GM19372 (cell line): ENCODE measurements around the gene GLMP.
A peak's percentile ranks its signal among the peaks of the same experiment; 100 is the strongest.

Experiments used
- ATAC-seq: cut with Tn5 transposase; IDR thresholded peaks from one replicate; pipeline ENCODE4 v1.9.1; 2021; ENCODE audit warnings: mild to moderate bottlenecking, low read depth, moderate library complexity; ENCODE audit not compliant: unreplicated experiment

GLMP gene

GRCh38 chr1:156289857-156290256, 5.6 kb downstream of the GLMP start:
- ATAC-seq, result no peak

- ATAC-seq, result no peak
Observed at GRCh38 chr1:156286061-156286460, 9.4 kb downstream of the GLMP start.

- ATAC-seq, result no peak
Observed at GRCh38 chr1:156285437-156285836, 10.0 kb downstream of the GLMP start.

GRCh38 chr1:156284757-156285156, 10.7 kb downstream of the GLMP start:
- ATAC-seq, result no peak

- ATAC-seq, result no peak
Observed at GRCh38 chr1:156284112-156284511, 11.4 kb downstream of the GLMP start, which contains the start of gene TMEM79. Gene TMEM79, plus strand, starts transcription at chr1:156284325. Its CDS starts 902 bp downstream, at chr1:156285227.

GRCh38 chr1:156283521-156283920, 12.0 kb downstream of the GLMP start:
- ATAC-seq, result no peak

- peak; percentile 86 for ATAC-seq
Observed at GRCh38 chr1:156282479-156283222, 12.8 kb downstream of the GLMP start, which contains the start of gene SMG5. Gene SMG5, minus strand, starts transcription at chr1:156282825. Its CDS starts 145 bp downstream, at chr1:156282680.

- ATAC-seq, result no peak
Observed at GRCh38 chr1:156281693-156282478, 13.6 kb downstream of the GLMP start.

- no peak for ATAC-seq
Observed at GRCh38 chr1:156281281-156281680, 14.2 kb downstream of the GLMP start.

- ATAC-seq, result no peak
Observed at GRCh38 chr1:156279837-156280236, 15.6 kb downstream of the GLMP start.

GRCh38 chr1:156276966-156277381, 18.5 kb downstream of the GLMP start:
- ATAC-seq, result no peak

- no peak for ATAC-seq
Observed at GRCh38 chr1:156276532-156276931, 18.9 kb downstream of the GLMP start.

- ATAC-seq, result no peak
Observed at GRCh38 chr1:156270314-156270713, 25.2 kb downstream of the GLMP start.

GRCh38 chr1:156268336-156268735, 27.1 kb downstream of the GLMP start:
- no peak for ATAC-seq

- ATAC-seq, result no peak
Observed at GRCh38 chr1:156266051-156266450, 29.4 kb downstream of the GLMP start.

GRCh38 chr1:156263288-156263655, 32.2 kb downstream of the GLMP start:
- ATAC-seq, result no peak

- ATAC-seq, result no peak
Observed at GRCh38 chr1:156262461-156263287, 32.8 kb downstream of the GLMP start.

- no peak for ATAC-seq
Observed at GRCh38 chr1:156260896-156261295, 34.6 kb downstream of the GLMP start.

GRCh38 chr1:156259805-156260204, 35.7 kb downstream of the GLMP start:
- no peak for ATAC-seq

GRCh38 chr1:156258859-156259258, 36.6 kb downstream of the GLMP start:
- ATAC-seq, result no peak

GRCh38 chr1:156257711-156258110, 37.8 kb downstream of the GLMP start:
- ATAC-seq, result no peak
